ENCODE data around the gene POPDC2. TPM values are rescaled to one million over a fixed set of nuclear protein-coding genes. Genes with fewer than 3 reads are reported as not detected.

Gene POPDC2
- total RNA-seq, 2 donors from 2014 or later: 0.78 to 0.99 TPM

DNA sequence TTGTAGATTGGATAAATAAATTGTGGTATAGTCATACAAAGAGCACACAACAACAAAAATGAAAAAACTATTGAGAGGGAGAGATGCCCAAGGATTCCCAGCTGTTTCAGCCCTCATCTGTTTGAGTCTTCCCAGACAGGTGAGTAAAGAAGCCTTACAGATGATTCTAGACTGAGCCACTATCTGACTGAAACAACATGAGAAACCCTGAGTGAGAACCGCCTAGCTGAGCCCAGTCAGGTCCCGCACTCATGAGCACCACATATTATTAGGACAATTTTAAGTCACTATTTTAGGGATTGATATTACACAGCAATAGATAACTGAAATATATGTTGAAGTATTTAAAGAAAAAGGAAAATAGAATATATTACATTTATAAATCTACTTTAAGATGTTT lies 19.0 kb downstream of the POPDC2 start:
- H3K4me1 ChIP-seq: no peaks in the 10 kb centered on the region
- DNase-seq (no peak), ATAC-seq (no peak)
- TF ChIP-seq, protein P1, sequence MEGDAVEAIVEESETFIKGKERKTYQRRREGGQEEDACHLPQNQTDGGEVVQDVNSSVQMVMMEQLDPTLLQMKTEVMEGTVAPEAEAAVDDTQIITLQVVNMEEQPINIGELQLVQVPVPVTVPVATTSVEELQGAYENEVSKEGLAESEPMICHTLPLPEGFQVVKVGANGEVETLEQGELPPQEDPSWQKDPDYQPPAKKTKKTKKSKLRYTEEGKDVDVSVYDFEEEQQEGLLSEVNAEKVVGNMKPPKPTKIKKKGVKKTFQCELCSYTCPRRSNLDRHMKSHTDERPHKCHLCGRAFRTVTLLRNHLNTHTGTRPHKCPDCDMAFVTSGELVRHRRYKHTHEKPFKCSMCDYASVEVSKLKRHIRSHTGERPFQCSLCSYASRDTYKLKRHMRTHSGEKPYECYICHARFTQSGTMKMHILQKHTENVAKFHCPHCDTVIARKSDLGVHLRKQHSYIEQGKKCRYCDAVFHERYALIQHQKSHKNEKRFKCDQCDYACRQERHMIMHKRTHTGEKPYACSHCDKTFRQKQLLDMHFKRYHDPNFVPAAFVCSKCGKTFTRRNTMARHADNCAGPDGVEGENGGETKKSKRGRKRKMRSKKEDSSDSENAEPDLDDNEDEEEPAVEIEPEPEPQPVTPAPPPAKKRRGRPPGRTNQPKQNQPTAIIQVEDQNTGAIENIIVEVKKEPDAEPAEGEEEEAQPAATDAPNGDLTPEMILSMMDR (IDR thresholded peaks at IDR 0.05): no peak
- no peak for TF ChIP-seq POLR2A (IDR thresholded peaks at IDR 0.05)
- no peak overlapping the region for H3K27ac ChIP-seq
- H3K4me3 ChIP-seq: no peak overlapping the region
- intact Hi-C loops (cut with DNase I): no loop called here
- no peaks in the 10 kb centered on the region for H3K36me3 ChIP-seq (replicated peaks in 1 of 2; ENCODE audit: insufficient read depth in 1 of 2, low read depth in 2 of 2)
- H3K27me3 ChIP-seq: no peaks in the 10 kb centered on the region
- WGBS, 2 donors: 97 to 98% methylated on average over 2 of the region's 2 CpGs
- no peaks in the 10 kb centered on the region for H3K9me3 ChIP-seq

DNA sequence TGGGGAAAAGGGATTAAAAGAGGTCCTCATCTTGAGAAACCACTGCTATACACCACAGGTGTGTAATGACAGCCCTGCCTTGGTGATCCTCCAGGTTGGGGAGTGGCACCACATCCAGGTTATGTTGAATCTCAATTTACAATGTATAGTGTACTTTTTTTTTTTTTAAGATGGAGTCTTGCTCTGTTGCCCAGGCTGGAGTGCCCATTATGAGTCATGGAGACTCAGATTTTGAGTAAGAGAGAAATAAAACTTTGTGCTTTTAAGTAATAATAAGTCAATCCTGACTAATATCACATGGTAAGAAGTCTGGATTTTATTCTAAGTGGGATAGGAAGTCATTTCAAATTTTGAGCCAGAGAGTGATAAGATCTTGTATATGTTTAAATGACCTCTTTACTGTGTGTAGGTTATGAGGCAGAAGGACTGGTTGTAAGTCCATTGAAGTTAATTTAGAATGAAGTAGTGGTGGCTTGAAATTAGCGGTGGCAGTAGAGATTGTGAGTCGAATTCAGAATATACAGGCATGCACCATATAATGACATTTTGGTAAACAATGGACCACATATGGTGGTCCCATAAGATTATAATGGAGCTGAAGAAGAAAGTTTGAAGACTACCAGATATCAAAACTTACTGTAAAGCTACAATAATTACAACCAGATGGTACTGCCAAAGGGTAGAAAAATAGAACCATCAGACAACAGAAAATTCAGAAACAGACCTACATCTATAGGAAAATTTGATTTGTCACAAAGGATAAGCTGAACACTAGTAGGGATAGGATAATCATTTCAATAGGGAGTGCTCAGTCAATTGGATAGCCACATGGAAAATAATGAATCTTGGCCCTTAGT lies 20.7 kb downstream of the POPDC2 start:
- H3K4me1 ChIP-seq: no peaks in the 10 kb centered on the region
- DNase-seq: no peak
- ATAC-seq: no peak
- no peak overlapping the region for H3K4me3 ChIP-seq
- H3K9me3 ChIP-seq: no peaks in the 10 kb centered on the region
- no peaks in the 10 kb centered on the region for H3K36me3 ChIP-seq (replicated peaks in 1 of 2; ENCODE audit: insufficient read depth in 1 of 2, low read depth in 2 of 2)
- no peak overlapping the region for H3K27ac ChIP-seq
- TF ChIP-seq, protein P1 (IDR thresholded peaks at IDR 0.05): no peak
- no peak for TF ChIP-seq POLR2A (IDR thresholded peaks at IDR 0.05)
- intact Hi-C loops (cut with DNase I): no loop called here
- no peaks in the 10 kb centered on the region for H3K27me3 ChIP-seq
- WGBS, 2 donors: 89% methylated on average over 2 of the region's 2 CpGs

DNA sequence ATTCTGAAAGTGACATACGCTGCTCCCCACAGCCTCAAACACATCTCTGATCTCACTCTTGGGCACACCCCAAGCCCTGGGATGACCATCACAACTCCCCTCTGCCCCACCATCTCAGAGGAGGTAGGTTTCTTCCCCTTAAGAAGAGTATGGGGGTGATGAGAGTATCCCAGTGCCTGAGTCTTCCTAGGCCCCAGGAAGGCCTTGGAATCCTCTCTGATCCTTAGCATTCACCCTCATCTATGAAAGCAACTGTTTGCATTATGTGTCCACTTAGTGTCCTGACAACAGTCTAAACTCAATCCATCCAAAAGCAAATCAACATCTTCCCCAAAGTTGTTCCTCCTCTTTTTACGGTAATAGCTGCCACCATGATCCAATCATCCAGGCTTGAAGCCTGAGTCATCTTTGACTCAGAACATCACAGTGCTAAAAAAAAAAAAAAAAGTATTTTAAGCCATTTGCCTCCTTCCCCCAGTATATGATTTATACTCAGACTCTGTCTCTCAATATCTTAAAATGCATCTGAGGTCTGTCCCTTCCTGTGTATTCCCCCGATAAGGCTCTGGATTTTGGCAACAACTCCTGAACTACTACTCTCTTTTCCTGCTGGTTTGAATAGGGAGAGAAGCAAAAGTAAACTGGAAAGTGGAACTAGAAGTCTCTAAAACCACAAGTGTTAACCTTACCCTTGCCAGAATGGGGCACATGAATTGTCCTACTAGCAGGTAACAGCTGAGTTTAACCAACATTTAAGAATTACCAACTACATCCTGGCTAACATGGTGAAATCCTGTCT lies 22.5 kb downstream of the POPDC2 start:
- intact Hi-C loops (cut with DNase I): no loop called here
- DNase-seq (no peak), ATAC-seq (peak; percentile 62)
- H3K36me3 ChIP-seq (replicated peaks in 1 of 2; ENCODE audit: insufficient read depth in 1 of 2, low read depth in 2 of 2): no peaks in the 10 kb centered on the region
- no peak for TF ChIP-seq POLR2A (IDR thresholded peaks at IDR 0.05)
- TF ChIP-seq, protein P1 (IDR thresholded peaks at IDR 0.05): no peak
- no peaks in the 10 kb centered on the region for H3K9me3 ChIP-seq
- peaks cover 6% of the 10 kb centered on the region for H3K4me1 ChIP-seq
- 73 to 89% methylated on average over 3 of the region's 3 CpGs for WGBS, 2 donors
- H3K27me3 ChIP-seq: no peaks in the 10 kb centered on the region
- H3K4me3 ChIP-seq: no peak overlapping the region
- H3K27ac ChIP-seq: peak overlapping the region in 2 of 4 donors; percentile 30 to 65

DNA sequence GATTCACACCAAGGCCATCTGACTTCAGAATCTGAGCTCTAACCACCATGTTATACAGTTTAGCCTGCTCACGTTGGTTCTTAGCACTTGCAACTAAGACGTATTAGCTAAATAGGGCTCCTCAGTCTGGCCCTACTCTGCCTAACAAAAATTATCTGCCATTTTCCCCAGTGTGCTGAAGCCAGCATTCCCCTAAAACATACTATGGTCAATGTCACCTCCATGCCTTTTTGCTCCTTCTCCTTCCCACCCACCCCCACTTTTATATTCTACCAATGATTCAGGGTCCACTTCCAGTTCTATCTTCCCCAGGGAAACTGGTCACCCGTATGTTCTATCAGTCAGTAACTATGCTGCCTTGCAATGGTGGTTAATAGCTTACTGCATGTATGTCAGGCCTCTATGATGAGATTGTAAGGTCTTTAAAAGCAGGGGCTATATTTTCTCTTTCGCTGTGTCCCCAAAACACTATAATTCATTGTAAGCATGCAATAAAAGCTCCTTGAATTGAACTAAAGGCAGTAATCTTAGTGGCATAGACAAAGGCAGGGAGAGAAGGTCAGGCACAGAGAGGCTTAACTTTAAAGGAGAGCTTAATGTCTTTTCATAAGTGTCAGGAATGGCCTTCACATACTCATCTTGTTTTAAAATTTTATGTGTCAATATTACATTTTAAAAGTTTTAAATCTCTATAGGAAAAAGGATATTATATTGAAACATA lies 23.3 kb downstream of the POPDC2 start:
- H3K36me3 ChIP-seq (replicated peaks in 1 of 2; ENCODE audit: insufficient read depth in 1 of 2, low read depth in 2 of 2): no peaks in the 10 kb centered on the region
- H3K27me3 ChIP-seq: no peaks in the 10 kb centered on the region
- ATAC-seq (no peak), DNase-seq (no peak)
- peaks cover 13% of the 10 kb centered on the region for H3K4me1 ChIP-seq
- no peaks in the 10 kb centered on the region for H3K9me3 ChIP-seq
- TF ChIP-seq, protein P1 (IDR thresholded peaks at IDR 0.05): no peak
- TF ChIP-seq POLR2A (IDR thresholded peaks at IDR 0.05): no peak
- intact Hi-C loops (cut with DNase I): no loop called here
- H3K27ac ChIP-seq: peak overlapping the region in 1 of 4 donors; percentile 65
- no peak overlapping the region for H3K4me3 ChIP-seq
- WGBS, 2 donors: 92 to 93% methylated on average over 4 of the region's 4 CpGs

All from body of pancreas (tissue), 4 donors.